T-helper 17 cell (primary cell): ENCODE measurements around the gene IRF1. TPM values are rescaled to one million over a fixed set of nuclear protein-coding genes. Genes with fewer than 3 reads are reported as not detected.
A peak's percentile ranks its signal among the peaks of the same experiment; 100 is the strongest.

ENCODE experiments used
- ATAC-seq: fragments of 150-1000 bp; cut with Tn5 transposase; 2 replicates; pipeline ENCODE4 v1.10.0; 2021; ENCODE audit warnings: mild to moderate bottlenecking, moderate library complexity
- DNase-seq, 3 donors: peaks; one replicate each; pipeline versions ENCODE4 v3.0.0 to v3.0.0-alpha.2; 2020 to 2021
- H3K9me3 ChIP-seq: one replicate; pipeline ENCODE4 v1.7.0; 2013; ENCODE audit warnings: low read length, mild to moderate bottlenecking; ENCODE audit not compliant: control insufficient read depth, poor library complexity, severe bottlenecking
- H3K27ac Mint-ChIP-seq: one replicate; pipeline ENCODE4 v1.8.0; 2022; ENCODE audit warnings: mild to moderate bottlenecking, moderate library complexity, mixed read lengths
- H3K27me3 Mint-ChIP-seq: one replicate; pipeline ENCODE4 v1.8.0; 2022; ENCODE audit warnings: mixed read lengths
- H3K36me3 Mint-ChIP-seq: one replicate; pipeline ENCODE4 v1.8.0; 2022; ENCODE audit warnings: low read depth, mixed read lengths
- H3K4me1 Mint-ChIP-seq: one replicate; pipeline ENCODE4 v1.8.0; 2022; ENCODE audit warnings: mild to moderate bottlenecking, mixed read lengths
- H3K4me3 Mint-ChIP-seq: one replicate; pipeline ENCODE4 v1.8.0; 2022; ENCODE audit warnings: mild to moderate bottlenecking, moderate library complexity, mixed read lengths
- total RNA-seq, 4 donors: library from RNA in 2 of 4; stranded (reverse) in 2 of 4; gene quantifications; one replicate each; pipeline ENCODE4 v1.2.3 and lab custom pipeline; 2022 to 2026

The IRF1 gene
- total RNA-seq, 2 donors from 2014 or later: 590 to 639 TPM

GRCh38 chr5:132463811-132464155 lies 26.8 kb downstream of the IRF1 start:
- no peaks in the 10 kb centered on the region for H3K9me3 ChIP-seq
- peaks cover 3% of the 10 kb centered on the region for H3K36me3 Mint-ChIP-seq
- ATAC-seq (no peak), DNase-seq (no peak)
- no peaks in the 10 kb centered on the region for H3K27me3 Mint-ChIP-seq
- H3K27ac Mint-ChIP-seq: peak overlapping the region; percentile 100
- H3K4me3 Mint-ChIP-seq: peak overlapping the region; percentile 85
- peaks cover 81% of the 10 kb centered on the region for H3K4me1 Mint-ChIP-seq

- H3K9me3 ChIP-seq: no peaks in the 10 kb centered on the region
- DNase-seq: no peak
- H3K36me3 Mint-ChIP-seq: peaks cover 3% of the 10 kb centered on the region
- H3K27me3 Mint-ChIP-seq: no peaks in the 10 kb centered on the region
- H3K4me3 Mint-ChIP-seq: peak overlapping the region; percentile 85
- peak overlapping the region; percentile 100 for H3K27ac Mint-ChIP-seq
- no peak for ATAC-seq
- H3K4me1 Mint-ChIP-seq: peaks cover 81% of the 10 kb centered on the region
Observed at GRCh38 chr5:132462856-132463745, 27.5 kb downstream of the IRF1 start.

- no peak overlapping the region for H3K4me3 Mint-ChIP-seq
- peak overlapping the region; percentile 100 for H3K27ac Mint-ChIP-seq
- DNase-seq (no peak), ATAC-seq (no peak)
- H3K36me3 Mint-ChIP-seq: peaks cover 3% of the 10 kb centered on the region
- H3K4me1 Mint-ChIP-seq: peaks cover 81% of the 10 kb centered on the region
- H3K9me3 ChIP-seq: no peaks in the 10 kb centered on the region
- H3K27me3 Mint-ChIP-seq: no peaks in the 10 kb centered on the region
Observed at GRCh38 chr5:132462333-132462732, 28.2 kb downstream of the IRF1 start.

GRCh38 chr5:132461569-132462070 lies 29.0 kb downstream of the IRF1 start:
- Mint-ChIP-seq H3K4me1 (peaks cover 82% of the 10 kb centered on the region), H3K36me3 (peaks cover 3% of the 10 kb centered on the region), H3K27ac (peak overlapping the region; percentile 100), H3K4me3 (peak overlapping the region; percentile 69), H3K27me3 (no peaks in the 10 kb centered on the region)
- DNase-seq (no peak), ATAC-seq (no peak)
- H3K9me3 ChIP-seq: no peaks in the 10 kb centered on the region

GRCh38 chr5:132460846-132461568 lies 29.6 kb downstream of the IRF1 start:
- H3K27ac Mint-ChIP-seq: peak overlapping the region; percentile 100
- peaks cover 3% of the 10 kb centered on the region for H3K36me3 Mint-ChIP-seq
- peak overlapping the region; percentile 66 for H3K4me3 Mint-ChIP-seq
- DNase-seq: no peak
- H3K4me1 Mint-ChIP-seq: peaks cover 83% of the 10 kb centered on the region
- no peaks in the 10 kb centered on the region for H3K9me3 ChIP-seq
- no peak for ATAC-seq
- H3K27me3 Mint-ChIP-seq: no peaks in the 10 kb centered on the region

GRCh38 chr5:132459983-132460838 lies 30.4 kb downstream of the IRF1 start:
- Mint-ChIP-seq H3K27me3 (no peaks in the 10 kb centered on the region), H3K4me1 (peaks cover 83% of the 10 kb centered on the region), H3K36me3 (peaks cover 3% of the 10 kb centered on the region), H3K27ac (peak overlapping the region; percentile 100), H3K4me3 (peak overlapping the region; percentile 66)
- DNase-seq (no peak), ATAC-seq (no peak)
- H3K9me3 ChIP-seq: no peaks in the 10 kb centered on the region

GRCh38 chr5:132459031-132459982 lies 31.3 kb downstream of the IRF1 start:
- Mint-ChIP-seq H3K27ac (peak overlapping the region; percentile 100), H3K4me1 (peaks cover 80% of the 10 kb centered on the region), H3K27me3 (no peaks in the 10 kb centered on the region), H3K36me3 (peaks cover 5% of the 10 kb centered on the region), H3K4me3 (peak overlapping the region; percentile 65)
- DNase-seq: no peak
- no peak for ATAC-seq
- no peaks in the 10 kb centered on the region for H3K9me3 ChIP-seq

- Mint-ChIP-seq H3K36me3 (peaks cover 7% of the 10 kb centered on the region), H3K27ac (peak overlapping the region; percentile 100), H3K27me3 (no peaks in the 10 kb centered on the region), H3K4me3 (peak overlapping the region; percentile 65), H3K4me1 (peaks cover 77% of the 10 kb centered on the region)
- ATAC-seq (peak; percentile 7), DNase-seq (no peak)
- no peaks in the 10 kb centered on the region for H3K9me3 ChIP-seq
Observed at GRCh38 chr5:132458651-132459030, 31.9 kb downstream of the IRF1 start.

- no peaks in the 10 kb centered on the region for H3K9me3 ChIP-seq
- Mint-ChIP-seq H3K4me1 (peaks cover 75% of the 10 kb centered on the region), H3K27me3 (no peaks in the 10 kb centered on the region), H3K4me3 (peak overlapping the region; percentile 65), H3K27ac (peak overlapping the region; percentile 100), H3K36me3 (peaks cover 7% of the 10 kb centered on the region)
- ATAC-seq (no peak), DNase-seq (no peak)
Observed at GRCh38 chr5:132458226-132458560, 32.4 kb downstream of the IRF1 start.

GRCh38 chr5:132457371-132458225 lies 33.0 kb downstream of the IRF1 start:
- peak overlapping the region; percentile 86 for H3K4me3 Mint-ChIP-seq
- no peak for DNase-seq
- H3K27ac Mint-ChIP-seq: peak overlapping the region; percentile 100
- ATAC-seq: peak; percentile 19
- H3K27me3 Mint-ChIP-seq: no peaks in the 10 kb centered on the region
- H3K9me3 ChIP-seq: no peaks in the 10 kb centered on the region
- H3K36me3 Mint-ChIP-seq: peaks cover 8% of the 10 kb centered on the region
- H3K4me1 Mint-ChIP-seq: peaks cover 78% of the 10 kb centered on the region

- H3K9me3 ChIP-seq: no peaks in the 10 kb centered on the region
- peak overlapping the region; percentile 100 for H3K27ac Mint-ChIP-seq
- peaks cover 8% of the 10 kb centered on the region for H3K36me3 Mint-ChIP-seq
- H3K27me3 Mint-ChIP-seq: no peaks in the 10 kb centered on the region
- ATAC-seq (peak; percentile 30), DNase-seq (no peak)
- peak overlapping the region; percentile 86 for H3K4me3 Mint-ChIP-seq
- peaks cover 80% of the 10 kb centered on the region for H3K4me1 Mint-ChIP-seq
Observed at GRCh38 chr5:132456987-132457361, 33.6 kb downstream of the IRF1 start.
